Stimulated activated naive CD4-positive, alpha-beta T cell treated with Interleukin-2 at 50 U/mL for 16 hours (primary cell): ENCODE measurements around the gene GABRG1.

Source experiments
- DNase-seq: peaks from one replicate; lab custom pipeline; 2025; lab: John Stamatoyannopoulos, UW

GABRG1 gene

GRCh38 chr4:46123913-46124755 is at the start of gene GABRG1:
Gene GABRG1, minus strand, starts transcription at chr4:46124054. Its CDS starts 141 bp downstream, at chr4:46123913.
- no peak for DNase-seq

GRCh38 chr4:46146993-46147392 is 23.1 kb upstream of the GABRG1 start:
- no peak for DNase-seq

- DNase-seq, result no peak
Measured at GRCh38 chr4:46131498-46132057, 7.7 kb upstream of the GABRG1 start.

GRCh38 chr4:46124773-46125413 is 1.0 kb upstream of the GABRG1 start:
- DNase-seq, result no peak

- no peak for DNase-seq
Measured at GRCh38 chr4:46081674-46082073, 42.2 kb downstream of the GABRG1 start.

GRCh38 chr4:46081248-46081647 is 42.6 kb downstream of the GABRG1 start:
- DNase-seq, result no peak

- DNase-seq, result no peak
Measured at GRCh38 chr4:46073778-46074177, 50.1 kb downstream of the GABRG1 start.

GRCh38 chr4:46051392-46051791 is 72.5 kb downstream of the GABRG1 start:
- DNase-seq, result no peak

- DNase-seq, result no peak
Measured at GRCh38 chr4:46032056-46032455, 91.8 kb downstream of the GABRG1 start.

GRCh38 chr4:46016306-46016705 is 107.5 kb downstream of the GABRG1 start:
- no peak for DNase-seq

GRCh38 chr4:45992728-45993127 is 131.1 kb downstream of the GABRG1 start:
- no peak for DNase-seq

GRCh38 chr4:45989775-45990174 is 134.1 kb downstream of the GABRG1 start:
- no peak for DNase-seq

- DNase-seq, result no peak
Measured at GRCh38 chr4:45987858-45988257, 136.0 kb downstream of the GABRG1 start.
